Measurements from ENCODE around the gene EPHB1.

DNA sequence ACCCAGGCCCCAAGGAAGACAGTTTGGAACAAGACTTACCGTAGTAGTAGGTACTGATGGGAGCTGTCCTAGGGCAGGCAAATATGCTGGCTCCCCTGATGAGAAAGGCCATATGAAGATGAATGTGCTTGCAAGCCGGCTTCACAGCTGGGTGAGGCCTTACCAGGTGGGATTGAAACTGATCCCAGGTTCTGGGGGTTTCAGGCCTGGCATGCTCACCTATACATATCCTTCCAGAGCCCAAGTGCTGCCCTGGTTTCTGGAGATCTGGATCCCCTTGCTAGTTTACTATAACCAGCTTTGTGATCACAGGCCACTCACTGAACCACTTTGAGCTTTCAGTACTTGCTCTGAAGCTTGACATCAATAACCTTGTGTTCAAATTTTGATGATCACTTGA lies 274.3 kb downstream of the EPHB1 start:
- TF ChIP-seq POLR2A (IDR thresholded peaks at IDR 0.05; ENCODE audit: low read depth, low read length) (no peak), POLR2AphosphoS5 (IDR thresholded peaks at IDR 0.05; ENCODE audit: low read depth, low read length) (no peak)

Measured in GM12891 (cell line).